Ovary (tissue), 3 donors: Measurements from ENCODE around the gene SOD3.

Experiments used
- POLR2A ChIP-seq: fragments of 450-650 bp; IDR thresholded peaks from one replicate; pipeline ENCODE4 v1.6.1; 2017; ENCODE audit warnings: antibody characterized with exemption, mild to moderate bottlenecking, moderate library complexity
- TF ChIP-seq, protein P1 (sequence below), 3 donors: fragments of 450-650 bp in 2 of 3; fragments of 200-600 bp in 1 of 3; IDR thresholded peaks; one replicate each; pipeline versions ENCODE4 v1.5.1 to v1.8.0; 2016 to 2022; ENCODE audit warnings: antibody characterized with exemption in 3 of 3, mild to moderate bottlenecking in 1 of 3
- donor health status: DM: no; HTN: no; CAD: no.

GRCh38 chr4:24781999-24782745 lies 13.2 kb upstream of the SOD3 start:
- no peak for TF ChIP-seq POLR2A
- TF ChIP-seq, protein P1, sequence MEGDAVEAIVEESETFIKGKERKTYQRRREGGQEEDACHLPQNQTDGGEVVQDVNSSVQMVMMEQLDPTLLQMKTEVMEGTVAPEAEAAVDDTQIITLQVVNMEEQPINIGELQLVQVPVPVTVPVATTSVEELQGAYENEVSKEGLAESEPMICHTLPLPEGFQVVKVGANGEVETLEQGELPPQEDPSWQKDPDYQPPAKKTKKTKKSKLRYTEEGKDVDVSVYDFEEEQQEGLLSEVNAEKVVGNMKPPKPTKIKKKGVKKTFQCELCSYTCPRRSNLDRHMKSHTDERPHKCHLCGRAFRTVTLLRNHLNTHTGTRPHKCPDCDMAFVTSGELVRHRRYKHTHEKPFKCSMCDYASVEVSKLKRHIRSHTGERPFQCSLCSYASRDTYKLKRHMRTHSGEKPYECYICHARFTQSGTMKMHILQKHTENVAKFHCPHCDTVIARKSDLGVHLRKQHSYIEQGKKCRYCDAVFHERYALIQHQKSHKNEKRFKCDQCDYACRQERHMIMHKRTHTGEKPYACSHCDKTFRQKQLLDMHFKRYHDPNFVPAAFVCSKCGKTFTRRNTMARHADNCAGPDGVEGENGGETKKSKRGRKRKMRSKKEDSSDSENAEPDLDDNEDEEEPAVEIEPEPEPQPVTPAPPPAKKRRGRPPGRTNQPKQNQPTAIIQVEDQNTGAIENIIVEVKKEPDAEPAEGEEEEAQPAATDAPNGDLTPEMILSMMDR (IDR thresholded peaks at IDR 0.05) = no peak
